GM23248 (cell line): ENCODE measurements around the gene BEND7.

Source experiments
- EZH2 ChIP-seq: fragments of 200-600 bp; sonication (generic); IDR thresholded peaks from 2 replicates; pipeline ENCODE4 v1.6.1; 2018; ENCODE audit warnings: antibody characterized with exemption, mild to moderate bottlenecking; ENCODE audit not compliant: insufficient read depth, poor library complexity, severe bottlenecking
- EZH2phosphoT487 ChIP-seq: fragments of 200-600 bp; sonication (generic); IDR thresholded peaks from 2 replicates; pipeline ENCODE4 v1.6.1; 2018; ENCODE audit warnings: antibody characterized with exemption, moderate library complexity, mild to moderate bottlenecking, low read depth; ENCODE audit not compliant: insufficient read depth

- no peak for TF ChIP-seq EZH2phosphoT487
- no peak for TF ChIP-seq EZH2
Observed at GRCh38 chr10:13422800-13423199, 106.0 kb downstream of the BEND7 start.
